ENCODE data around the gene DGCR2.

Gene DGCR2

GRCh38 chr22:19103880-19104821 lies 18.1 kb downstream of the DGCR2 start:
- H3K9ac ChIP-seq = no peak overlapping the region
- no peaks in the 10 kb centered on the region for H3K27me3 ChIP-seq
- H3K9me3 ChIP-seq = no peaks in the 10 kb centered on the region
- H3K4me3 ChIP-seq = no peak overlapping the region
- peaks cover 25% of the 10 kb centered on the region for H3K4me1 ChIP-seq
- H3K4me2 ChIP-seq = no peak overlapping the region
- peaks cover 97% of the 10 kb centered on the region for H4K20me1 ChIP-seq
- H3K27ac ChIP-seq = no peak overlapping the region
- TF ChIP-seq Cebpa-rat (IDR thresholded peaks at IDR 0.05) = no peak
- peaks cover 62% of the 10 kb centered on the region for H3K36me3 ChIP-seq

- no peak for TF ChIP-seq Cebpa-rat (IDR thresholded peaks at IDR 0.05)
- no peaks in the 10 kb centered on the region; the same call in 1 of the 2 replicates for H3K9me3 ChIP-seq
- no peak overlapping the region for H3K4me2 ChIP-seq
- H3K4me1 ChIP-seq = no peaks in the 10 kb centered on the region
- peaks cover 77% of the 10 kb centered on the region for H3K36me3 ChIP-seq
- H3K9ac ChIP-seq = no peak overlapping the region
- no peak overlapping the region for H3K4me3 ChIP-seq
- H3K27me3 ChIP-seq = no peaks in the 10 kb centered on the region
- H3K27ac ChIP-seq = no peak overlapping the region
- H4K20me1 ChIP-seq = peaks cover 86% of the 10 kb centered on the region
These were observed 24.1 kb downstream of the DGCR2 start for GRCh38 chr22:19098157-19098556.

GRCh38 chr22:19097518-19097917 lies 24.7 kb downstream of the DGCR2 start:
- Histone ChIP-seq H3K9me3 (no peaks in the 10 kb centered on the region; the same call in 1 of the 2 replicates), H3K4me1 (peaks cover 6% of the 10 kb centered on the region; the same call in 1 of the 2 replicates), H3K9ac (no peak overlapping the region), H3K27ac (no peak overlapping the region), H3K27me3 (no peaks in the 10 kb centered on the region), H3K4me3 (no peak overlapping the region), H3K36me3 (peaks cover 73% of the 10 kb centered on the region), H3K4me2 (no peak overlapping the region), H4K20me1 (peaks cover 79% of the 10 kb centered on the region)
- no peak for TF ChIP-seq Cebpa-rat (IDR thresholded peaks at IDR 0.05)

GRCh38 chr22:19096555-19096954 lies 25.7 kb downstream of the DGCR2 start:
- Histone ChIP-seq H3K4me3 (no peak overlapping the region), H3K9me3 (no peaks in the 10 kb centered on the region; the same call in 1 of the 2 replicates), H3K36me3 (peaks cover 64% of the 10 kb centered on the region), H3K9ac (no peak overlapping the region), H3K4me2 (no peak overlapping the region), H3K27ac (no peak overlapping the region), H3K4me1 (peaks cover 6% of the 10 kb centered on the region; the same call in 1 of the 2 replicates), H3K27me3 (no peaks in the 10 kb centered on the region), H4K20me1 (peaks cover 72% of the 10 kb centered on the region)
- no peak for TF ChIP-seq Cebpa-rat (IDR thresholded peaks at IDR 0.05)

GRCh38 chr22:19094393-19094997 lies 27.7 kb downstream of the DGCR2 start:
- Histone ChIP-seq H3K4me2 (no peak overlapping the region), H3K36me3 (peaks cover 50% of the 10 kb centered on the region), H3K27ac (no peak overlapping the region), H3K4me3 (no peak overlapping the region), H4K20me1 (peaks cover 52% of the 10 kb centered on the region), H3K9me3 (no peaks in the 10 kb centered on the region; the same call in 1 of the 2 replicates), H3K9ac (no peak overlapping the region), H3K4me1 (peaks cover 6% of the 10 kb centered on the region; the same call in 1 of the 2 replicates), H3K27me3 (no peaks in the 10 kb centered on the region)
- no peak for TF ChIP-seq Cebpa-rat (IDR thresholded peaks at IDR 0.05)

GRCh38 chr22:19092725-19093124 lies 29.5 kb downstream of the DGCR2 start:
- Histone ChIP-seq H3K9ac (no peak overlapping the region), H3K27ac (no peak overlapping the region), H3K4me3 (no peak overlapping the region), H3K4me1 (peaks cover 12% of the 10 kb centered on the region), H3K4me2 (no peak overlapping the region), H3K36me3 (peaks cover 50% of the 10 kb centered on the region), H3K9me3 (no peaks in the 10 kb centered on the region; the same call in 1 of the 2 replicates), H4K20me1 (peaks cover 34% of the 10 kb centered on the region), H3K27me3 (no peaks in the 10 kb centered on the region)
- TF ChIP-seq Cebpa-rat (IDR thresholded peaks at IDR 0.05) = no peak

GRCh38 chr22:19090586-19091127 lies 31.6 kb downstream of the DGCR2 start:
- no peaks in the 10 kb centered on the region for H3K27me3 ChIP-seq
- H3K4me1 ChIP-seq = peaks cover 33% of the 10 kb centered on the region
- H3K9ac ChIP-seq = no peak overlapping the region
- no peaks in the 10 kb centered on the region; the same call in 1 of the 2 replicates for H3K9me3 ChIP-seq
- H3K27ac ChIP-seq = no peak overlapping the region
- peaks cover 14% of the 10 kb centered on the region for H4K20me1 ChIP-seq
- no peak overlapping the region for H3K4me3 ChIP-seq
- peaks cover 49% of the 10 kb centered on the region for H3K36me3 ChIP-seq
- no peak overlapping the region for H3K4me2 ChIP-seq
- TF ChIP-seq Cebpa-rat (IDR thresholded peaks at IDR 0.05) = no peak

GRCh38 chr22:19090183-19090582 lies 32.0 kb downstream of the DGCR2 start:
- TF ChIP-seq Cebpa-rat (IDR thresholded peaks at IDR 0.05) = no peak
- Histone ChIP-seq H3K4me1 (peaks cover 38% of the 10 kb centered on the region), H3K9me3 (no peaks in the 10 kb centered on the region; the same call in 1 of the 2 replicates), H3K4me2 (no peak overlapping the region), H3K27me3 (no peaks in the 10 kb centered on the region), H3K36me3 (peaks cover 44% of the 10 kb centered on the region), H4K20me1 (peaks cover 17% of the 10 kb centered on the region), H3K27ac (no peak overlapping the region), H3K9ac (no peak overlapping the region), H3K4me3 (no peak overlapping the region)

GRCh38 chr22:19088866-19089595 lies 33.2 kb downstream of the DGCR2 start:
- Histone ChIP-seq H3K9ac (no peak overlapping the region), H3K4me2 (no peak overlapping the region), H3K27ac (no peak overlapping the region), H3K36me3 (peaks cover 34% of the 10 kb centered on the region), H4K20me1 (peaks cover 14% of the 10 kb centered on the region), H3K4me3 (no peak overlapping the region), H3K4me1 (peaks cover 44% of the 10 kb centered on the region), H3K27me3 (no peaks in the 10 kb centered on the region), H3K9me3 (no peaks in the 10 kb centered on the region)
- TF ChIP-seq Cebpa-rat (IDR thresholded peaks at IDR 0.05) = no peak
